H9 (cell line): Measurements from ENCODE around the gene HPRT1. TPM values are rescaled to one million over a fixed set of nuclear protein-coding genes. Genes with fewer than 3 reads are reported as not detected.

Experiments
- DNase-seq: peaks from one replicate; pipeline ENCODE4 v3.0.0-alpha.2; 2017
- H2AFZ ChIP-seq: one replicate; pipeline ENCODE4 v1.6.1; 2013; ENCODE audit warnings: mild to moderate bottlenecking, low read length, control low read depth, moderate library complexity
- H2AK5ac ChIP-seq: 2 replicates; pipeline ENCODE4 v1.6.1; 2013; ENCODE audit warnings: low read length, control low read depth, mixed read lengths; ENCODE audit not compliant: insufficient read length
- H2BK120ac ChIP-seq: one replicate; pipeline ENCODE4 v1.6.1; 2013; ENCODE audit warnings: low read depth, mild to moderate bottlenecking, low read length, control low read depth, inconsistent platforms; ENCODE audit not compliant: poor library complexity, severe bottlenecking
- H2BK12ac ChIP-seq: 2 replicates; pipeline ENCODE4 v1.6.1; 2013; ENCODE audit warnings: low read length, control low read depth, mixed read lengths, low read depth; ENCODE audit not compliant: insufficient read length
- H2BK15ac ChIP-seq: 2 replicates; pipeline ENCODE4 v1.6.1; 2013; ENCODE audit warnings: low read depth, low read length, control low read depth
- H2BK20ac ChIP-seq: one replicate; pipeline ENCODE4 v1.6.1; 2013; ENCODE audit warnings: low read depth, mild to moderate bottlenecking, low read length, control low read depth, inconsistent platforms; ENCODE audit not compliant: poor library complexity, severe bottlenecking
- H2BK5ac ChIP-seq: 2 replicates; pipeline ENCODE4 v1.6.1; 2013; ENCODE audit warnings: low read length, control low read depth, mixed read lengths; ENCODE audit not compliant: insufficient read length
- H3K14ac ChIP-seq: 2 replicates; pipeline ENCODE4 v1.6.1; 2013; ENCODE audit warnings: low read length, control low read depth; ENCODE audit not compliant: insufficient read depth
- H3K18ac ChIP-seq: 2 replicates; pipeline ENCODE4 v1.6.1; 2013; ENCODE audit warnings: low read depth, mild to moderate bottlenecking, mixed read lengths, low read length, control low read depth; ENCODE audit not compliant: insufficient read length
- H3K23ac ChIP-seq: 2 replicates; pipeline ENCODE4 v1.6.1; 2013; ENCODE audit warnings: low read length, control low read depth, mixed read lengths, low read depth; ENCODE audit not compliant: insufficient read length
- H3K23me2 ChIP-seq: 2 replicates; pipeline ENCODE4 v1.6.1; 2013; ENCODE audit warnings: low read depth, mild to moderate bottlenecking, mixed read lengths, low read length, control low read depth; ENCODE audit not compliant: insufficient read length, poor library complexity, severe bottlenecking
- H3K27ac ChIP-seq: 2 replicates; pipeline ENCODE4 v1.5.1; 2013; ENCODE audit warnings: low read length, control low read depth, mixed read lengths, low read depth; ENCODE audit not compliant: insufficient read length
- H3K27me3 ChIP-seq: 2 replicates; pipeline ENCODE4 v1.6.1; 2013; ENCODE audit warnings: low read length, control low read depth, inconsistent platforms; ENCODE audit not compliant: insufficient read depth
- H3K4ac ChIP-seq: 2 replicates; pipeline ENCODE4 v1.6.1; 2013; ENCODE audit warnings: low read depth, mild to moderate bottlenecking, control low read depth, inconsistent platforms, low read length, moderate library complexity
- H3K4me1 ChIP-seq: 2 replicates; pipeline ENCODE4 v1.6.1; 2013; ENCODE audit warnings: low read length, control low read depth, inconsistent platforms; ENCODE audit not compliant: insufficient read depth
- H3K4me2 ChIP-seq: 2 replicates; pipeline ENCODE4 v1.6.1; 2013; ENCODE audit warnings: low read length, control low read depth, mixed read lengths; ENCODE audit not compliant: insufficient read length, insufficient read depth
- H3K56ac ChIP-seq: 2 replicates; pipeline ENCODE4 v1.6.1; 2013; ENCODE audit warnings: low read depth, mild to moderate bottlenecking, mixed read lengths, low read length, control low read depth; ENCODE audit not compliant: insufficient read length
- H3K79me1 ChIP-seq: 2 replicates; pipeline ENCODE4 v1.6.1; 2013; ENCODE audit warnings: low read depth, mild to moderate bottlenecking, moderate library complexity, low read length, control low read depth, inconsistent platforms; ENCODE audit not compliant: insufficient read depth, poor library complexity, severe bottlenecking
- H3K79me2 ChIP-seq: 2 replicates; pipeline ENCODE4 v1.6.1; 2013; ENCODE audit warnings: low read length, control low read depth, inconsistent platforms; ENCODE audit not compliant: insufficient read depth
- H3K9ac ChIP-seq: 2 replicates; pipeline ENCODE4 v1.6.1; 2013; ENCODE audit warnings: low read length, control low read depth, mixed read lengths; ENCODE audit not compliant: insufficient read length; ENCODE audit errors: extremely low read depth
- H3K9me3 ChIP-seq: one replicate; pipeline ENCODE4 v1.6.1; 2013; ENCODE audit warnings: low read depth, low read length, inconsistent platforms; ENCODE audit not compliant: control insufficient read depth
- H3T11ph ChIP-seq: one replicate; pipeline ENCODE4 v1.6.1; 2013; ENCODE audit warnings: mild to moderate bottlenecking, low read length, control low read depth, inconsistent platforms
- H4K20me1 ChIP-seq: one replicate; pipeline ENCODE4 v1.6.1; 2013; ENCODE audit not compliant: control insufficient read depth, insufficient read length, insufficient read depth
- H4K5ac ChIP-seq: 2 replicates; pipeline ENCODE4 v1.6.1; 2013; ENCODE audit warnings: low read depth, mild to moderate bottlenecking, mixed read lengths, low read length, control low read depth; ENCODE audit not compliant: insufficient read length
- H4K8ac ChIP-seq: replicated peaks from 2 replicates; pipeline ENCODE4 v1.6.1; 2013; ENCODE audit warnings: low read length, control low read depth, mixed read lengths, low read depth; ENCODE audit not compliant: insufficient read length
- H4K91ac ChIP-seq: 2 replicates; pipeline ENCODE4 v1.6.1; 2013; ENCODE audit warnings: low read depth, mild to moderate bottlenecking, moderate library complexity, mixed read lengths, low read length, control low read depth; ENCODE audit not compliant: insufficient read length
- H3K27ac Mint-ChIP-seq, 3 experiments: 2 replicates in 2 of 3; 3 replicates in 1 of 3; pipeline ENCODE4 v1.8.0; 2020 to 2021; ENCODE audit warnings: mixed read lengths in 3 of 3, mild to moderate bottlenecking in 1 of 3, moderate library complexity in 1 of 3
- H3K27me3 Mint-ChIP-seq: 2 replicates; pipeline ENCODE4 v1.8.0; 2021; ENCODE audit warnings: low read depth, mild to moderate bottlenecking, moderate library complexity, mixed read lengths
- H3K36me3 Mint-ChIP-seq, 3 experiments: 2 replicates in 2 of 3; 3 replicates in 1 of 3; pipeline ENCODE4 v1.8.0; 2020 to 2021; ENCODE audit warnings: low read depth in 3 of 3, mixed read lengths in 3 of 3; ENCODE audit not compliant: insufficient read depth in 1 of 3
- H3K4me1 Mint-ChIP-seq, 2 experiments: 2 replicates each; pipeline ENCODE4 v1.8.0; 2020; ENCODE audit warnings: mixed read lengths in 2 of 2
- H3K4me3 Mint-ChIP-seq, 2 experiments: 2 replicates in 1 of 2; 3 replicates in 1 of 2; pipeline ENCODE4 v1.8.0; 2020 to 2021; ENCODE audit warnings: mild to moderate bottlenecking in 2 of 2, mixed read lengths in 2 of 2, moderate library complexity in 1 of 2
- H3K9me3 Mint-ChIP-seq, 2 experiments: 2 replicates in 1 of 2; 3 replicates in 1 of 2; pipeline ENCODE4 v1.8.0; 2020; ENCODE audit warnings: mild to moderate bottlenecking in 2 of 2, mixed read lengths in 2 of 2, moderate library complexity in 1 of 2
- WGBS: extraction: QIAGEN DNeasy Blood & Tissue Kit; methylation state at CpG from one replicate; pipeline ENCODE4 v1.1.7; 2013; ENCODE audit warnings: missing lambda C conversion rate, low lambda C conversion rate, mixed read lengths; ENCODE audit not compliant: insufficient read length; ENCODE audit errors: extremely low coverage; 5-methylcytosine and 5-hydroxymethylcytosine counted together
- total RNA-seq: library from RNA; stranded (reverse); gene quantifications from 2 replicates; pipeline ENCODE4 v1.2.1, GENCODE V29; 2021
- TF ChIP-seq, protein P1 (sequence below): fragments of 200-600 bp; sonication (generic); conservative IDR thresholded peaks from 3 replicates; pipeline ENCODE4 v1.8.0; 2021; ENCODE audit warnings: antibody characterized with exemption, mild to moderate bottlenecking

Gene HPRT1
- total RNA-seq, 1 experiment from 2014 or later = 39.2 TPM

DNA sequence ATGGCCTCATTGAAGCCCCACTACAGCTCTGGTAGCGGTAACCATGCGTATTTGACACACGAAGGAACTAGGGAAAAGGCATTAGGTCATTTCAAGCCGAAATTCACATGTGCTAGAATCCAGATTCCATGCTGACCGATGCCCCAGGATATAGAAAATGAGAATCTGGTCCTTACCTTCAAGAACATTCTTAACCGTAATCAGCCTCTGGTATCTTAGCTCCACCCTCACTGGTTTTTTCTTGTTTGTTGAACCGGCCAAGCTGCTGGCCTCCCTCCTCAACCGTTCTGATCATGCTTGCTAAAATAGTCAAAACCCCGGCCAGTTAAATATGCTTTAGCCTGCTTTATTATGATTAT, 876 bp downstream of the HPRT1 start:
- Histone ChIP-seq H3K4ac (no peak overlapping the region), H2BK15ac (no peak overlapping the region), H3K4me2 (peak overlapping the region; percentile 66), H3K9me3 (no peaks in the 10 kb centered on the region), H2BK5ac (no peak overlapping the region), H3K18ac (no peak overlapping the region), H2BK120ac (no peak overlapping the region), H3K79me1 (no peaks in the 10 kb centered on the region), H4K91ac (no peak overlapping the region), H3K23ac (no peak overlapping the region), H2AFZ (no peak overlapping the region), H4K5ac (no peak overlapping the region), H3K79me2 (peaks cover 8% of the 10 kb centered on the region; the same call in 1 of the 2 replicates), H3K14ac (no peak overlapping the region), H3K27me3 (no peaks in the 10 kb centered on the region), H3T11ph (no peak overlapping the region), H3K4me1 (no peaks in the 10 kb centered on the region), H3K9ac (peak overlapping the region; percentile 73), H4K8ac (no peak overlapping the region), H2BK20ac (no peak overlapping the region), H2AK5ac (no peak overlapping the region), H3K23me2 (no peaks in the 10 kb centered on the region), H4K20me1 (no peaks in the 10 kb centered on the region), H3K56ac (no peak overlapping the region), H2BK12ac (no peak overlapping the region), H3K27ac (no peak overlapping the region)
- Mint-ChIP-seq H3K4me1 (0 out of 4 replicates have a peak, but pooled peaks cover 3 to 8% of the 10 kb centered on the region in 2 experiments), H3K4me3 (peak overlapping the region; percentile 83 to 94), H3K27ac (peak overlapping the region in 1 of 3 experiments; percentile 82; a peak in 3 of 7 replicates), H3K36me3 (peaks cover 7 to 10% (median 9%) of the 10 kb centered on the region in 3 experiments; a peak in 5 of 7 replicates), H3K27me3 (no peaks in the 10 kb centered on the region), H3K9me3 (peaks cover 0 to 51% of the 10 kb centered on the region in 2 experiments; a peak in 3 of 5 replicates)
- no peak for DNase-seq
- whole genome bisulfite sequencing = no CpG with 5 or more reads among the region's 9 CpGs
- TF ChIP-seq, protein P1, sequence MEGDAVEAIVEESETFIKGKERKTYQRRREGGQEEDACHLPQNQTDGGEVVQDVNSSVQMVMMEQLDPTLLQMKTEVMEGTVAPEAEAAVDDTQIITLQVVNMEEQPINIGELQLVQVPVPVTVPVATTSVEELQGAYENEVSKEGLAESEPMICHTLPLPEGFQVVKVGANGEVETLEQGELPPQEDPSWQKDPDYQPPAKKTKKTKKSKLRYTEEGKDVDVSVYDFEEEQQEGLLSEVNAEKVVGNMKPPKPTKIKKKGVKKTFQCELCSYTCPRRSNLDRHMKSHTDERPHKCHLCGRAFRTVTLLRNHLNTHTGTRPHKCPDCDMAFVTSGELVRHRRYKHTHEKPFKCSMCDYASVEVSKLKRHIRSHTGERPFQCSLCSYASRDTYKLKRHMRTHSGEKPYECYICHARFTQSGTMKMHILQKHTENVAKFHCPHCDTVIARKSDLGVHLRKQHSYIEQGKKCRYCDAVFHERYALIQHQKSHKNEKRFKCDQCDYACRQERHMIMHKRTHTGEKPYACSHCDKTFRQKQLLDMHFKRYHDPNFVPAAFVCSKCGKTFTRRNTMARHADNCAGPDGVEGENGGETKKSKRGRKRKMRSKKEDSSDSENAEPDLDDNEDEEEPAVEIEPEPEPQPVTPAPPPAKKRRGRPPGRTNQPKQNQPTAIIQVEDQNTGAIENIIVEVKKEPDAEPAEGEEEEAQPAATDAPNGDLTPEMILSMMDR = no peak
